EH (cell line): ENCODE measurements around the gene WDR90.

Experiments
- DNase-seq: peaks from one replicate; pipeline ENCODE4 v3.0.0-alpha.2; 2015; ENCODE audit warnings: low read depth

Gene WDR90

GRCh38 chr16:676565-676902 is 27.4 kb downstream of the WDR90 start:
- no peak for DNase-seq

GRCh38 chr16:676913-677312 is 27.7 kb downstream of the WDR90 start:
- no peak for DNase-seq

GRCh38 chr16:677316-678190 is 28.4 kb downstream of the WDR90 start:
- DNase-seq: no peak

- no peak for DNase-seq
Observed at GRCh38 chr16:678209-678857, 29.2 kb downstream of the WDR90 start.

GRCh38 chr16:678858-679813 is 30.0 kb downstream of the WDR90 start:
- peak; percentile 64 for DNase-seq

GRCh38 chr16:679814-680624 is 30.9 kb downstream of the WDR90 start, which contains the start of gene STUB1:
TSS of gene STUB1 (plus strand) at chr16:680410. CDS start at chr16:680526, 116 bp downstream.
- DNase-seq: peak; percentile 88

- no peak for DNase-seq
Observed at GRCh38 chr16:680625-680945, 31.4 kb downstream of the WDR90 start.

- DNase-seq: peak; percentile 44
Observed at GRCh38 chr16:680967-681745, 32.0 kb downstream of the WDR90 start.

GRCh38 chr16:681746-682427 is 32.7 kb downstream of the WDR90 start:
- DNase-seq: peak; percentile 22

- no peak for DNase-seq
Observed at GRCh38 chr16:682493-683395, 33.6 kb downstream of the WDR90 start.

- DNase-seq: no peak
Observed at GRCh38 chr16:683396-684070, 34.4 kb downstream of the WDR90 start.

GRCh38 chr16:684071-684794 is 35.1 kb downstream of the WDR90 start, which contains the start of gene JMJD8:
TSS of gene JMJD8 (minus strand) at chr16:684334. CDS start at chr16:684319, 15 bp downstream.
- DNase-seq: peak; percentile 96

GRCh38 chr16:684961-685696 is 36.0 kb downstream of the WDR90 start:
- no peak for DNase-seq

GRCh38 chr16:685967-686366 is 36.8 kb downstream of the WDR90 start:
- DNase-seq: peak; percentile 48

- DNase-seq: no peak
Observed at GRCh38 chr16:686459-687260, 37.5 kb downstream of the WDR90 start.

GRCh38 chr16:687499-687898 is 38.3 kb downstream of the WDR90 start:
- no peak for DNase-seq
